ENCODE data around the gene ANXA1. TPM values are rescaled to one million over a fixed set of nuclear protein-coding genes. Genes with fewer than 3 reads are reported as not detected.

ANXA1 gene
- total RNA-seq, 2 experiments from 2014 or later = 26.0 to 30.9 TPM

DNA sequence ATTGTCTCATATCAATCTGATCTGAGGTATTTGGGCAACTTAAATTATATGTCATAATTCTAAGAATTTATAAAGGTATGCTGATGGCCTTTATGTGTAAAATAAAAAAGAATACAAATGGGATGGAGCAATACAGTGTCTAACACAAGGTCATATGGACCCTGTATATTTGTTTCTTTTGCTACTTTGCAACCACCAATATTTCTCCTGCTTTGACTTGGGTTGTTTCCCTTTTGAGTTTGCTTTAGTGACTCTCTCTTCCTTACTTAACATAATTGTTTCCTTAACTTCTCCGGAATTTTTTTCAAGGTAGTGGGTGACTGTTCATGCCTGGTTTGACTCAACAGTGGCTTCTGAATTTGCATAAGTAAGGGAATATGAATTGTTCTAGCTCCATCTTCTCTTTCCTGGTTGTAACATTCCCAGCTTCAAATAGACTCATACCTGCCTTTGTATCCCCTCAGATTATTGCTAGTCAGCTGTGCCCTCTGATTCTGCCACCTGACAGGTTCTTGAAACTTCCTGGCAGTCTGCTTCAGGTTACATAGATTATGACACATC, 30.2 kb upstream of the ANXA1 start:
- Mint-ChIP-seq H3K36me3 (ENCODE audit: low read depth) (no peaks in the 10 kb centered on the region), H3K27ac (no peak overlapping the region), H3K9me3 (ENCODE audit: low read depth) (no peaks in the 10 kb centered on the region), H3K27me3 (no peaks in the 10 kb centered on the region), H3K4me1 (peaks cover 25% of the 10 kb centered on the region), H3K4me3 (no peak overlapping the region)
- intact Hi-C loops (cut with DNase I, micrococcal nuclease) = no loop called here
- POLR2A ChIA-PET = no interaction called here
- CTCF ChIA-PET = interaction anchor here (0.9 to 1.5 kb wide), 2 partner anchors 10 to 14 kb away, joined by 3 read pairs; no protein-coding TSS in a partner anchor
- no peak for ATAC-seq
- DNase-seq = no peak

DNA sequence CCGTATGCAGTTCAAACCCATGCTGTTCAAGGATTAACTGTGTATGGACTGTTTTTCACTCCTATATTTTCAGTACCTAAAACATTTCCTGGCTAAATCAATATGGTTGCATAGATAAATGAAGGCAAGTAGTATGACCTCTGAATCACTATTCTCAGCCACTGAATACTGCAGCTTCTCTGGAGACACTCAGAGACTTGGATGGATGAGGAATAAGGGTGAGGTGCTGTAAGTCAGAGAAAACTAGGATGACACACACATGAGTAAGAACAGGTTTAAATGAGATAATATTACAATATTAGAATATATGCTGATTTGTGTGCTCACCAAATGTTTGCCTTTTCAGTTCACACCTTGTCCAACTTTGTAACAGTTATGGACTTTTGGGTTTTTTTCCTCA, 26.0 kb upstream of the ANXA1 start:
- DNase-seq (no peak), ATAC-seq (peak; percentile 55)
- no peaks in the 10 kb centered on the region for H3K27me3 Mint-ChIP-seq
- H3K4me1 Mint-ChIP-seq = peaks cover 13% of the 10 kb centered on the region
- intact Hi-C loops (cut with DNase I, micrococcal nuclease) = no loop called here
- H3K36me3 Mint-ChIP-seq (ENCODE audit: low read depth) = no peaks in the 10 kb centered on the region
- ChIA-PET POLR2A (no interaction called here), CTCF (no interaction called here)
- no peaks in the 10 kb centered on the region for H3K9me3 Mint-ChIP-seq (ENCODE audit: low read depth)
- H3K27ac Mint-ChIP-seq = no peak overlapping the region
- no peak overlapping the region for H3K4me3 Mint-ChIP-seq

DNA sequence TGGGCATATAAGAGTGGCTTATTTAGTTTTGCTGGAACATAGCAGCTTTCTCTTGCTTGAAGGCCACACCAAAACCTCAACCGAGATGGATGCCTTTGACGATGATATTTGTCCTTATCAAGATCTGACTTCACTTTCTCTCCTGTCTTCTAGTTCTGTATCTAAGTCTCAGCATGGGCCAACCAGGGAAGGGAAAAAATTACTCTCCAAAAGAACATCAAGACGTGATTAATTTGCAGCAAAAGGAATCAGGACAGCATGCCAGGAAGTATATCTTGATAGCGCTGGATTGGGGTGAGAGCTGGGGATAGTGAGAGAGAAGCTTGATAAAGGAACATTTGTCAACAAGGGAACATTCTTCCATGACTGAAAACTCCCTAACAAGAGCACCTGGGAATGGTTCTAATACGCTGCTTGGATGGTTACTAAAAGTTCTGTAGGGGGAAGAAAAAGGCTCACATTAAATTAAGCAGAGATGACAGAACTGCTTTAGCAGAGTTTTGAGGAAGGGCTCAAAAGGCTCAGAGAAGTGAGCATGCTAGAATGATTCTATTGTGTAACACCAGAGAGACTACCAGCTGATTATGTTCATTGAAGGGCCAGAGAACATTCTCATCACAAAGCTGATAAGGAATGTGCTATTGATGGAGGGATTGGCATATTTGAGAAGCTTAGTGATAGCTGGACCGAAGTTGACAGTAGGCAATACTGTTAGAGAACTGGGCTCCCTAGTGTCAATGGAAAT, 21.6 kb upstream of the ANXA1 start:
- Mint-ChIP-seq H3K9me3 (ENCODE audit: low read depth) (no peaks in the 10 kb centered on the region), H3K4me1 (peaks cover 26% of the 10 kb centered on the region), H3K27me3 (no peaks in the 10 kb centered on the region), H3K36me3 (ENCODE audit: low read depth) (no peaks in the 10 kb centered on the region), H3K27ac (no peak overlapping the region), H3K4me3 (no peak overlapping the region)
- ChIA-PET POLR2A (interaction anchor here (0.6 to 1.2 kb wide), 2 partner anchors 13 to 526 kb away, joined by 4 to 5 read pairs; no protein-coding TSS in a partner anchor), CTCF (interaction anchor here (0.9 to 1.7 kb wide), 5 partner anchors 18 to 53 kb away, joined by 3 to 8 read pairs (median 4); no protein-coding TSS in a partner anchor)
- ATAC-seq (no peak), DNase-seq (no peak)
- intact Hi-C loops (cut with DNase I, micrococcal nuclease) = loop anchor here (5.0 to 10.0 kb wide), 4 partner anchors 763 to 1957 kb away; partner anchors contain the start of genes ABHD17B (in 1 of the 2), C9orf40 (in 1 of the 2), C9orf85 (in 1 of the 2) and NMRK1 (in 1 of the 2)

DNA sequence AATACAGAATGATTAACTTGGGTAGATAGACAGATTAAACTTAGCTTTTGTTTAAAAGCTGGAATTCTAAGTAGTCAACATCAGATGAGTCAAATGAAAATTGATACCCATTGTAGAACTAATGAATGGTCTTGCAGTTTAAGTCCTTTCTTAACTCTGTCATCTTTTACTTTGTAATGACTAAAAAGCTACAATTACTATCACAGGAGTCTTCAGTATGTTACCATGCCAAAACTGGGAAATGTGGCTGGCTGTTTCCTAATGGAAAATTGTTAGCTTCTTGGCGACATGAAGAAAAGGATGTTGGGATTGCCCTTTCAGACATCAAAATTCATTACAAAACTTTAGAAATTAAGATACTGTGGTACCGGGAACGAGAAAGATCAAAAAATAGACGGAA, 20.2 kb upstream of the ANXA1 start:
- no peak for DNase-seq
- Mint-ChIP-seq H3K4me3 (peak overlapping the region; percentile 72), H3K36me3 (ENCODE audit: low read depth) (no peaks in the 10 kb centered on the region), H3K9me3 (ENCODE audit: low read depth) (no peaks in the 10 kb centered on the region), H3K4me1 (peaks cover 37% of the 10 kb centered on the region), H3K27me3 (no peaks in the 10 kb centered on the region), H3K27ac (peak overlapping the region; percentile 86)
- ChIA-PET CTCF (interaction anchor here (0.8 to 1.7 kb wide), 6 partner anchors 10 to 52 kb away, joined by 3 to 8 read pairs (median 3); no protein-coding TSS in a partner anchor), POLR2A (interaction anchor here (1.2 kb wide), 1 partner anchor 15 kb away, joined by 4 read pairs; no protein-coding TSS in a partner anchor)
- ATAC-seq = no peak
- intact Hi-C loops (cut with DNase I, micrococcal nuclease) = loop anchor here (5.0 to 10.0 kb wide), 4 partner anchors 764 to 1956 kb away; partner anchors contain the start of genes ABHD17B (in 1 of the 2), C9orf40 (in 1 of the 2), C9orf85 (in 1 of the 2) and NMRK1 (in 1 of the 2)

DNA sequence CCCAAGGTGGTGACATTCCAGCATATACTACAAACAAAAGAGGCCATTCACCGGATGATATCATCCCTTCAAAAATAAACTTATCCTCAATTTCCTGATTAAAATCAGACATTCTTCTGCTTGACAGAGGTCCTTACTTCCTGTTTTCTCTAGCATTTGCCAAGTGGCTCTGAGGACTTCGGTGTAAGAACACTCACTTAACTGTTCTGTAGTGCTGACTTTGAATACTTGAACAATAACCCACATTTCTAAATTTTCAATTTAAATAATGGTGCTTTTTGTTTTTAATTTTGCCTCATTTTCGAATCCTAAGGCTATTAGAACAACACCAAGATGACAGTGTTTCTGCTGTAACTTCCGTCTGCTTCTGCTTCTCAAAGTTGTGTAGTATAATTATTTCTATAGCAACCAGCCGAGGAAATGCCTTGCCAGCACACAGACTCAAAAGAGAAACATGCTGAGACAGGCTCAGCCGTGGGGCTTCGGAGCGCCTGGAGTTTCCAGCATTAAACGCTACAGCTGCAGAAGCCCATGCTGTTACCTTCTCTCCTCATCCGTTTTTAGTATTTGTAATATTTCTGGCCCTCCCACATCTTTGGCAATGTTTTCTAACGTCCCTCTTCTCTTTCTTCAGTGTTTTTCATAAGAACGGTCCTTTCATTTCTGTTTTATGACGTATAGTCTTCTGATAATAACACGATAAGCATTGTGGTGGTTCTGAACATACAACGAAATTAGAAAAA, 19.5 kb upstream of the ANXA1 start:
- peaks cover 37% of the 10 kb centered on the region for H3K4me1 Mint-ChIP-seq
- no peaks in the 10 kb centered on the region for H3K36me3 Mint-ChIP-seq (ENCODE audit: low read depth)
- peak overlapping the region; percentile 86 for H3K27ac Mint-ChIP-seq
- intact Hi-C loops (cut with DNase I, micrococcal nuclease) = loop anchor here (1.0 to 10.0 kb wide), 7 partner anchors 16 to 1955 kb away; partner anchors contain the start of genes ABHD17B (in 1 of the 2), C9orf40 (in 1 of the 2), C9orf85 (in 1 of the 2) and NMRK1 (in 1 of the 2)
- ATAC-seq (peak; percentile 90), DNase-seq (peak; percentile 81)
- H3K4me3 Mint-ChIP-seq = peak overlapping the region; percentile 72
- ChIA-PET POLR2A (no interaction called here), CTCF (interaction anchor here (0.9 to 2.5 kb wide), 7 partner anchors 9 to 51 kb away, joined by 3 to 12 read pairs (median 4); partner anchors contain the start of gene ANXA1)
- no peaks in the 10 kb centered on the region for H3K27me3 Mint-ChIP-seq
- H3K9me3 Mint-ChIP-seq (ENCODE audit: low read depth) = no peaks in the 10 kb centered on the region

DNA sequence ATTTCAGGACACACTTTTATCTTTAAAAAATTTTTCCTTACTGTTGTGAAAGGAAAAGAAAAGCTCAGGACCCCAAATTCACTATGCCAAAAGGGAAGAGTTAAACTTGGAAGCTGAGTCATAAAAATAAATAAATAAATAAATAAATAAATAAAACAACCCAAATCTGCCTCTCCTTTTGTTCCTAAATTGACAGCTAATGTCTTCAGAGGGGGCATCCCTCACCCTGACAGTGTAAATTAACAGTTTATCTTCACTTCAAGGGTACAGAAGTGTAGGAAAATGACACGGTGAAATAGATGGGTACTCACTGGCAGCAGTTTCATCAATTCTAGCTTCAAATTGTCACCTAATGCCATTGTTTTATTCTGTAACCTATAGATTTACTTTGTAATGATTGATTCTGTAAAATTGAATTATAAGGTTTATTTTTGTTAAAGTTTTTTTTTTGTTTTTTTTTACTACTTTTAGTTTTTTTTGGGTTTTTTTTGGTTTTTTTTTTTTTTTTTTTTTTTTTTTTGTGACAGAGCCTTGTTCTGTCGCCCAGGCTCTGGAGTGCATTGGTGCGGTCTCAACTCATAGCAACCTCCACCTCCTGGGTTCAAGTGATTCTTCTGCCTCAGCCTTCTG, 18.5 kb upstream of the ANXA1 start:
- no peaks in the 10 kb centered on the region for H3K27me3 Mint-ChIP-seq
- H3K36me3 Mint-ChIP-seq (ENCODE audit: low read depth) = no peaks in the 10 kb centered on the region
- ATAC-seq = no peak
- ChIA-PET POLR2A (interaction anchor here (0.5 kb wide), 1 partner anchor 614 kb away, joined by 7 read pairs; no protein-coding TSS in a partner anchor), CTCF (interaction anchor here (0.9 to 2.5 kb wide), 6 partner anchors 11 to 38 kb away, joined by 3 to 12 read pairs (median 4); partner anchors contain the start of gene ANXA1)
- peak overlapping the region; percentile 86 for H3K27ac Mint-ChIP-seq
- DNase-seq = no peak
- peak overlapping the region; percentile 72 for H3K4me3 Mint-ChIP-seq
- intact Hi-C loops (cut with DNase I, micrococcal nuclease) = loop anchor here (5.0 to 10.0 kb wide), 4 partner anchors 766 to 1954 kb away; partner anchors contain the start of genes ABHD17B (in 1 of the 2), C9orf40 (in 1 of the 2), C9orf85 (in 1 of the 2) and NMRK1 (in 1 of the 2)
- no peaks in the 10 kb centered on the region for H3K9me3 Mint-ChIP-seq (ENCODE audit: low read depth)
- H3K4me1 Mint-ChIP-seq = peaks cover 37% of the 10 kb centered on the region

DNA sequence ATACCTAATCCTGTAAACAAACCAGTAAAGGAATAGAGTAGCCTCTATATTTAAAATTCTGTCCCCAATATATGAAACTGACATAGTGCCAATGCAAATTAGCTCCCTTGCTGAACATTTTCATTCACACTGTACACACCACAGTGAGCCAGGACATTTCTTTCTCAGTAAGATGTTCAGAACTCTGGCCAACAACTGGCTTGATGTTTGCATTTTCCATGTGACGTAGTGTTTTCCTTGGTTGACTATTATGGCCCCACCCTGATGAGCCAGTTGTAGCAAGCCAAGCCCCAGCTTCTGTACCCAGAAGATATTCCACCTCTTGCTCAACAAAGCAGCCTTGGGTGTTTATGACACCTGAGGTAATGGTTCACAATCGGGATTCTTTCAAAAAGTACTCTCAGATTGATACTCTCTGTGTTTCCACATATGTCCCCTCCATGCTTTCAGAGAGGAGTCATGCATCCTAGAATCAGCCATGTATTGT, 17.7 kb upstream of the ANXA1 start:
- Mint-ChIP-seq H3K27ac (peak overlapping the region; percentile 33), H3K4me1 (peaks cover 40% of the 10 kb centered on the region), H3K36me3 (ENCODE audit: low read depth) (no peaks in the 10 kb centered on the region), H3K4me3 (no peak overlapping the region), H3K27me3 (no peaks in the 10 kb centered on the region), H3K9me3 (ENCODE audit: low read depth) (no peaks in the 10 kb centered on the region)
- DNase-seq (no peak), ATAC-seq (no peak)
- POLR2A ChIA-PET = interaction anchor here (0.5 kb wide), 1 partner anchor 615 kb away, joined by 7 read pairs; no protein-coding TSS in a partner anchor
- intact Hi-C loops (cut with DNase I, micrococcal nuclease) = loop anchor here (5.0 to 10.0 kb wide), 4 partner anchors 767 to 1953 kb away; partner anchors contain the start of genes ABHD17B (in 1 of the 2), C9orf40 (in 1 of the 2), C9orf85 (in 1 of the 2) and NMRK1 (in 1 of the 2)
- CTCF ChIA-PET = interaction anchor here (0.9 to 2.5 kb wide), 8 partner anchors 9 to 37 kb away, joined by 3 to 12 read pairs (median 4); partner anchors contain the start of gene ANXA1

DNA sequence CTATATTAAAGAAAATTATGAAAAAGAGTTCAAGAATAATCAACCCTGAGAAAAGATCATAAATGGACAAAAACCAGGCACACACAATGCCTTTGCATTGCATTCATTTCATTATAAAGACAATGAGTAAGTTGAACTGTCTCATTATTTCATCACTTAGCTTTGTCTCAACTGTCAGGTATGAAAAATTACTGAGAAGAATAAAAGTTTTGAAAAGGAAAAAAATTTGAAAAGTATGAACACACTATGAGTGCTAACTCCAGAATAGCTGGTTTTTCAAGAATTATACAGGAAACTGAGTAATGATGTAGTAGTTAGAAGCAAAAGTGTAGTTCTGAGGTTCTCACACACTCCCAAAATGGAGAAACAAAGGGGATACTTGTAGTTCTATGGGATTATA, 16.3 kb upstream of the ANXA1 start:
- Mint-ChIP-seq H3K4me1 (peaks cover 36% of the 10 kb centered on the region), H3K4me3 (no peak overlapping the region), H3K36me3 (ENCODE audit: low read depth) (no peaks in the 10 kb centered on the region), H3K27ac (no peak overlapping the region), H3K27me3 (no peaks in the 10 kb centered on the region), H3K9me3 (ENCODE audit: low read depth) (no peaks in the 10 kb centered on the region)
- ChIA-PET CTCF (interaction anchor here (0.6 to 1.8 kb wide), 8 partner anchors 9 to 66 kb away, joined by 3 to 5 read pairs (median 4); no protein-coding TSS in a partner anchor), POLR2A (interaction anchor here (0.9 kb wide), 1 partner anchor 18 kb away, joined by 3 read pairs; no protein-coding TSS in a partner anchor)
- intact Hi-C loops (cut with DNase I, micrococcal nuclease) = loop anchor here in 1 of 2 experiments (10.0 kb wide), 2 partner anchors 1221 to 1819 kb away; partner anchors contain the start of genes ABHD17B, C9orf40 and C9orf85
- ATAC-seq (peak; percentile 32), DNase-seq (no peak)

DNA sequence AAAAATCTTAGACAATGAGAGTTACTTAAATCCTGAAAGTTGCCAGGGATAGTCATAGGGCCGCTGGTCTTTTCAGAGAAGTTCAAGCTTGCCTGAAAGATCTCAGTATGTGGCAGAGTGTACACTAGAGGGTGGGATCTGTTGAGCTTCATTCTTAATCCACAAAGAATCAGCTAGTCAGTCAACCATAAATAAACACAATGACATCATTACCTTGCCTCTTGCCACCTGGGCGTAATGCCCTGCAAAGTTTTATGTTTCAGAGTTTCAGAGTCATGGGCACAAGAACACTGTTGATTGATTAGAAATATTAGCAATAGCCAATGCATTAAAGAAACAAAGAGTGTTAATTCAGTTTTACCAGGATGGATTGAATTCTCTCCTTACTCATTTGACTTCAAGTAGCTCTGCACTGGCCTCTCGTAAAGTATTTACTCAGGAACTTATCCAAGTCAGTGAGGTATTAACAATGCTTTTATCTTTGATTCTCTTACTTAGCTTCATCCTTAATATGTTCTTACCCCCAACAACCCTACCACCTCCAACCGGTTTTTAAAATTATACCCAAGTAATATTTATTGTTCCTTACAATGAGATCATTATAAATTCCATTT, 14.3 kb upstream of the ANXA1 start:
- ChIA-PET POLR2A (no interaction called here), CTCF (interaction anchor here (0.6 kb wide), 1 partner anchor 70 kb away, joined by 3 read pairs; no protein-coding TSS in a partner anchor)
- Mint-ChIP-seq H3K4me3 (no peak overlapping the region), H3K27ac (no peak overlapping the region), H3K4me1 (peaks cover 27% of the 10 kb centered on the region), H3K27me3 (no peaks in the 10 kb centered on the region), H3K36me3 (ENCODE audit: low read depth) (no peaks in the 10 kb centered on the region), H3K9me3 (ENCODE audit: low read depth) (no peaks in the 10 kb centered on the region)
- no peak for ATAC-seq
- DNase-seq = no peak
- intact Hi-C loops (cut with DNase I, micrococcal nuclease) = loop anchor here in 1 of 2 experiments (10.0 kb wide), 2 partner anchors 1223 to 1817 kb away; partner anchors contain the start of genes ABHD17B, C9orf40 and C9orf85

All from activated CD4-positive, alpha-beta T cell treated with anti-CD3 and anti-CD28 coated beads for 36 hours (primary cell).